ENCODE results near the gene STRBP. TPM values are rescaled to one million over a fixed set of nuclear protein-coding genes. Genes with fewer than 3 reads are reported as not detected.

Gene STRBP
- total RNA-seq, 2 donors from 2014 or later = 77.2 to 83.3 TPM

- no peaks in the 10 kb centered on the region for H3K4me1 ChIP-seq (ENCODE audit: control insufficient read depth, insufficient read depth, low read length)
- Mint-ChIP-seq H3K9me3 (no peaks in the 10 kb centered on the region), H3K36me3 (ENCODE audit: low read depth) (no peaks in the 10 kb centered on the region), H3K4me1 (peaks cover 19% of the 10 kb centered on the region), H3K4me3 (no peak overlapping the region), H3K27me3 (ENCODE audit: insufficient read depth) (no peaks in the 10 kb centered on the region), H3K27ac (peak overlapping the region; percentile 2)
- H3K4me3 ChIP-seq (ENCODE audit: low read length) = no peak overlapping the region
- no peak overlapping the region for H3K9ac ChIP-seq (ENCODE audit: extremely low read depth, low read length, poor library complexity, severe bottlenecking)
- no peak for DNase-seq
- 93 to 100% methylated on average over 2 of the region's 3 CpGs for WGBS, 2 experiments (ENCODE audit: insufficient coverage in 1 of 2, insufficient read length in 1 of 2)
- H3K27ac ChIP-seq (ENCODE audit: low read depth, low read length) = no peak overlapping the region
- H3K27me3 ChIP-seq (ENCODE audit: control insufficient read depth, insufficient read depth, low read length, poor library complexity, severe bottlenecking) = no peaks in the 10 kb centered on the region
- H3K9me3 ChIP-seq (ENCODE audit: control insufficient read depth, low read length) = no peaks in the 10 kb centered on the region
- no peaks in the 10 kb centered on the region for H3K36me3 ChIP-seq (ENCODE audit: control insufficient read depth, insufficient read depth, low read length)
- no peak for TF ChIP-seq CTCF (conservative IDR thresholded peaks at IDR 0.05)
Measured at GRCh38 chr9:123218831-123219230, 49.6 kb downstream of the STRBP start.

- Mint-ChIP-seq H3K36me3 (ENCODE audit: low read depth) (no peaks in the 10 kb centered on the region), H3K27ac (no peak overlapping the region), H3K9me3 (no peaks in the 10 kb centered on the region), H3K27me3 (ENCODE audit: insufficient read depth) (no peaks in the 10 kb centered on the region), H3K4me1 (peaks cover 19% of the 10 kb centered on the region), H3K4me3 (no peak overlapping the region)
- Histone ChIP-seq H3K36me3 (ENCODE audit: control insufficient read depth, insufficient read depth, low read length) (no peaks in the 10 kb centered on the region), H3K27ac (ENCODE audit: low read depth, low read length) (no peak overlapping the region), H3K9ac (ENCODE audit: extremely low read depth, low read length, poor library complexity, severe bottlenecking) (no peak overlapping the region), H3K4me1 (ENCODE audit: control insufficient read depth, insufficient read depth, low read length) (no peaks in the 10 kb centered on the region), H3K27me3 (ENCODE audit: control insufficient read depth, insufficient read depth, low read length, poor library complexity, severe bottlenecking) (no peaks in the 10 kb centered on the region), H3K9me3 (ENCODE audit: control insufficient read depth, low read length) (no peaks in the 10 kb centered on the region), H3K4me3 (ENCODE audit: low read length) (no peak overlapping the region)
- no peak for DNase-seq
- TF ChIP-seq CTCF (conservative IDR thresholded peaks at IDR 0.05) = no peak
- WGBS, 2 experiments (ENCODE audit: insufficient coverage in 1 of 2, insufficient read length in 1 of 2) = 94% methylated on average over 2 of the region's 2 CpGs; no CpG with 5 or more reads in 1 of the 2 experiments
Measured at GRCh38 chr9:123217128-123217654, 51.2 kb downstream of the STRBP start.

GRCh38 chr9:123216251-123216797, 52.1 kb downstream of the STRBP start:
- H3K4me3 Mint-ChIP-seq = no peak overlapping the region
- Histone ChIP-seq H3K9ac (ENCODE audit: extremely low read depth, low read length, poor library complexity, severe bottlenecking) (no peak overlapping the region), H3K36me3 (ENCODE audit: control insufficient read depth, insufficient read depth, low read length) (no peaks in the 10 kb centered on the region), H3K27ac (ENCODE audit: low read depth, low read length) (no peak overlapping the region), H3K9me3 (ENCODE audit: control insufficient read depth, low read length) (no peaks in the 10 kb centered on the region), H3K4me1 (ENCODE audit: control insufficient read depth, insufficient read depth, low read length) (no peaks in the 10 kb centered on the region), H3K27me3 (ENCODE audit: control insufficient read depth, insufficient read depth, low read length, poor library complexity, severe bottlenecking) (no peaks in the 10 kb centered on the region), H3K4me3 (ENCODE audit: low read length) (no peak overlapping the region)
- no peaks in the 10 kb centered on the region for H3K9me3 Mint-ChIP-seq
- H3K4me1 Mint-ChIP-seq = peaks cover 17% of the 10 kb centered on the region
- no peak overlapping the region for H3K27ac Mint-ChIP-seq
- DNase-seq = no peak
- 94 to 95% methylated on average over 4 to 5 of the region's 5 CpGs for WGBS, 2 experiments (ENCODE audit: insufficient coverage in 1 of 2, insufficient read length in 1 of 2)
- H3K36me3 Mint-ChIP-seq (ENCODE audit: low read depth) = no peaks in the 10 kb centered on the region
- no peak for TF ChIP-seq CTCF (conservative IDR thresholded peaks at IDR 0.05)
- H3K27me3 Mint-ChIP-seq (ENCODE audit: insufficient read depth) = no peaks in the 10 kb centered on the region
